Brain pericyte (primary cell): Measurements from ENCODE around the gene SMAD3.
"Not testable (repeated sequence)": the region's sequence is repeated elsewhere in the genome, so short reads cannot be mapped to it uniquely, and the experiment has no call there.

ENCODE experiments used
- DNase-seq: peaks from one replicate; pipeline ENCODE4 v3.0.0-alpha.2; 2012; ENCODE audit warnings: low read depth, low spot score

The SMAD3 gene

GRCh38 chr15:67109141-67110034 lies 44.0 kb downstream of the SMAD3 start:
- DNase-seq, result peak; percentile 85

- no peak for DNase-seq
Observed at GRCh38 chr15:67110361-67110781, 45.0 kb downstream of the SMAD3 start.

- DNase-seq, result no peak
Observed at GRCh38 chr15:67110958-67111864, 45.8 kb downstream of the SMAD3 start.

GRCh38 chr15:67114046-67114445 lies 48.6 kb downstream of the SMAD3 start:
- no peak for DNase-seq

- DNase-seq, result no peak
Observed at GRCh38 chr15:67114846-67115585, 49.6 kb downstream of the SMAD3 start.

GRCh38 chr15:67115586-67115969 lies 50.2 kb downstream of the SMAD3 start:
- DNase-seq, result no peak

GRCh38 chr15:67116742-67117141 lies 51.3 kb downstream of the SMAD3 start:
- DNase-seq, result no peak

- no peak for DNase-seq
Observed at GRCh38 chr15:67117370-67117769, 52.0 kb downstream of the SMAD3 start.

- DNase-seq, result no peak
Observed at GRCh38 chr15:67118808-67119207, 53.4 kb downstream of the SMAD3 start.

GRCh38 chr15:67119238-67119846 lies 53.9 kb downstream of the SMAD3 start:
- no peak for DNase-seq

- no peak for DNase-seq
Observed at GRCh38 chr15:67120009-67120838, 54.8 kb downstream of the SMAD3 start.

GRCh38 chr15:67120839-67121643 lies 55.6 kb downstream of the SMAD3 start:
- DNase-seq, result peak; percentile 81

GRCh38 chr15:67121644-67122605 lies 56.5 kb downstream of the SMAD3 start:
- no peak for DNase-seq

- not testable (repeated sequence) for DNase-seq
Observed at GRCh38 chr15:67122816-67123215, 57.4 kb downstream of the SMAD3 start.

- not testable (repeated sequence) for DNase-seq
Observed at GRCh38 chr15:67123291-67123690, 57.9 kb downstream of the SMAD3 start.

- no peak for DNase-seq
Observed at GRCh38 chr15:67124111-67124510, 58.7 kb downstream of the SMAD3 start.

- DNase-seq, result no peak
Observed at GRCh38 chr15:67124911-67125588, 59.6 kb downstream of the SMAD3 start.
